SU-DHL-6 (cell line): ENCODE results near the gene ABTB2.

Experiments
- CTCF ChIP-seq: fragments of 200-600 bp; sonication (generic); IDR thresholded peaks from one replicate; pipeline ENCODE4 v1.5.1; 2017; ENCODE audit warnings: antibody characterized with exemption, mild to moderate bottlenecking, low read length, moderate library complexity; ENCODE audit not compliant: insufficient read depth, poor library complexity, severe bottlenecking
- EZH2phosphoT487 ChIP-seq: fragments of 200-600 bp; sonication (generic), shearing (Covaris generic); conservative IDR thresholded peaks from 2 replicates; pipeline ENCODE4 v1.6.1; 2018; ENCODE audit warnings: mild to moderate bottlenecking, antibody characterized with exemption, low read length, moderate library complexity, mixed read lengths

GRCh38 chr11:34271727-34272126 is 86.1 kb downstream of the ABTB2 start:
- TF ChIP-seq CTCF (no peak), EZH2phosphoT487 (no peak)
